Mesendoderm (in vitro differentiated cells): Measurements from ENCODE around the gene SH2D4B.

ENCODE experiments used
- DNase-seq: peaks from one replicate; pipeline ENCODE4 v3.0.0; 2013
- H2AK5ac ChIP-seq: 2 replicates; pipeline ENCODE4 v1.6.1; 2013; ENCODE audit warnings: low read length, inconsistent platforms
- H2BK120ac ChIP-seq: 2 replicates; pipeline ENCODE4 v1.6.1; 2013; ENCODE audit warnings: low read depth, mild to moderate bottlenecking, low read length, moderate library complexity, mixed read lengths
- H2BK15ac ChIP-seq: replicated peaks from 2 replicates; pipeline ENCODE4 v1.6.1; 2013; ENCODE audit warnings: low read depth, mild to moderate bottlenecking, moderate library complexity
- H2BK5ac ChIP-seq: 2 replicates; pipeline ENCODE4 v1.6.1; 2013; ENCODE audit warnings: low read length, inconsistent platforms
- H3K18ac ChIP-seq: 2 replicates; pipeline ENCODE4 v1.6.1; 2013; ENCODE audit warnings: mild to moderate bottlenecking, low read length, mixed read lengths
- H3K23ac ChIP-seq: one replicate; pipeline ENCODE4 v1.6.1; 2013; ENCODE audit warnings: low read length
- H3K27ac ChIP-seq: 2 replicates; pipeline ENCODE4 v1.5.1; 2013; ENCODE audit warnings: low read depth, mild to moderate bottlenecking, inconsistent platforms, low read length, moderate library complexity
- H3K27me3 ChIP-seq: 2 replicates; pipeline ENCODE4 v1.6.1; 2013; ENCODE audit warnings: low read length, control low read depth, mild to moderate bottlenecking, inconsistent platforms; ENCODE audit not compliant: insufficient read depth, poor library complexity
- H3K36me3 ChIP-seq: 2 replicates; pipeline ENCODE4 v1.6.1; 2013; ENCODE audit warnings: low read length, inconsistent platforms; ENCODE audit not compliant: control insufficient read depth, insufficient read depth
- H3K4ac ChIP-seq: one replicate; pipeline ENCODE4 v1.6.1; 2013; ENCODE audit warnings: low read depth, mild to moderate bottlenecking, low read length, moderate library complexity
- H3K4me1 ChIP-seq: 2 replicates; pipeline ENCODE4 v1.6.1; 2013; ENCODE audit warnings: low read depth, low read length, inconsistent platforms; ENCODE audit not compliant: control insufficient read depth
- H3K4me2 ChIP-seq: 2 replicates; pipeline ENCODE4 v1.6.1; 2013; ENCODE audit warnings: low read length
- H3K4me3 ChIP-seq: 2 replicates; pipeline ENCODE4 v1.5.1; 2013; ENCODE audit warnings: mild to moderate bottlenecking, low read length
- H3K56ac ChIP-seq: one replicate; pipeline ENCODE4 v1.6.1; 2013; ENCODE audit warnings: low read length
- H3K79me1 ChIP-seq: 2 replicates; pipeline ENCODE4 v1.6.1; 2013; ENCODE audit warnings: low read length, inconsistent platforms
- H3K79me2 ChIP-seq: 2 replicates; pipeline ENCODE4 v1.6.1; 2013; ENCODE audit warnings: mild to moderate bottlenecking, low read length; ENCODE audit not compliant: control insufficient read depth, insufficient read depth
- H3K9ac ChIP-seq: 2 replicates; pipeline ENCODE4 v1.6.1; 2013; ENCODE audit warnings: low read length, inconsistent platforms
- H4K5ac ChIP-seq: one replicate; pipeline ENCODE4 v1.6.1; 2013; ENCODE audit warnings: low read length
- H4K8ac ChIP-seq: one replicate; pipeline ENCODE4 v1.6.1; 2013; ENCODE audit warnings: low read depth, mild to moderate bottlenecking, control low read depth, low read length, moderate library complexity
- WGBS: extraction: QIAGEN DNeasy Blood & Tissue Kit; methylation state at CpG from one replicate; pipeline ENCODE4 v1.1.7; 2013; ENCODE audit warnings: low lambda C conversion rate, missing lambda C conversion rate; ENCODE audit not compliant: insufficient coverage; ENCODE audit errors: extremely low coverage; 5-methylcytosine and 5-hydroxymethylcytosine counted together

The SH2D4B gene

DNA sequence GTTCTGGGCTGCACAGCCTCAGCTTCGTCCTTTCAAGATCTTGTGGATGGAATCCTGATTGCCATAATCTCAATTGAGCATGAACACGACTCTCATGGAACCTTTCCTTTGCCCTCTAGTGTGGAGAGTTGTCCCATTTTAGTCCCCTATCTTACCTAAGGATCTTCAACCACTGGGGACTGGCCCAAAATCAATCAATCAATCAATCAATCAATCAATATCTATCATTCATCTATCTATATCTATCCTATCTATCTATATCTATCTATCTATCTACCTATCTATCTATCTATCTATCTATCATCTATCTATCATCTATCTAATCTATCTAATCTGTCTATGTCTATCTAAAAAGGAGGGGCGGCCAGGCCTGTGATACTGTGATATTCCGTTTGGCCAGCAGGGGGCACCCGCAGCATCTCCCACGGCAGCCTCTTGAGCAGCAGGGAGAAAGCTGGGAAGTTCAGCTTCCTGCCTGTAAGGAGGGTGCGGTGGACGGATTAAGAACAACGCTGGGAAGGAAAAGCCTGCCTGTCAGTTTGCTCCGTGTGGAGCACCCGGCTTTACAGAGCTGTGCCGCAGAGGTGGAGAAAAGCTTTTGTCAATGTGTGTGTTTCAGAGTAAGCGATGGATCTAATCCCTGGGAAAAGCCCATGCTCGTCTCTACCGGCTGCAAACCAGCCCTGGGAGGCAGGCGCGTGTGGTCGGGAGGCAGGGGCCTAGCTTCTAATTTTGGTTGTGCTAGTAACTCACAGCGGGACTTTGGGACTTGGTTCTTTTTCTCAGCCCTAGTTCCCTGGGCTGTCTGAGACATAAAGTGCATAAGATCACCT lies 124.9 kb downstream of the SH2D4B start:
- H2BK5ac ChIP-seq, result no peak overlapping the region
- no peaks in the 10 kb centered on the region for H3K79me1 ChIP-seq
- peak overlapping the region; percentile 66 for H3K56ac ChIP-seq
- WGBS, result no CpG with 5 or more reads among the region's 19 CpGs
- H3K4ac ChIP-seq, result no peak overlapping the region
- DNase-seq, result peak; percentile 94
- H4K8ac ChIP-seq, result no peak overlapping the region
- no peak overlapping the region for H4K5ac ChIP-seq
- H3K4me3 ChIP-seq, result no peak overlapping the region
- H2AK5ac ChIP-seq, result no peak overlapping the region
- H3K4me1 ChIP-seq, result no peaks in the 10 kb centered on the region
- H3K18ac ChIP-seq, result no peak overlapping the region
- no peaks in the 10 kb centered on the region for H3K36me3 ChIP-seq
- H2BK15ac ChIP-seq, result no peak overlapping the region
- H3K79me2 ChIP-seq, result no peaks in the 10 kb centered on the region
- no peak overlapping the region for H3K23ac ChIP-seq
- peak overlapping the region; percentile 12 for H3K4me2 ChIP-seq
- H2BK120ac ChIP-seq, result no peak overlapping the region
- peak overlapping the region; percentile 54 for H3K9ac ChIP-seq
- H3K27me3 ChIP-seq, result no peaks in the 10 kb centered on the region
- no peak overlapping the region for H3K27ac ChIP-seq

DNA sequence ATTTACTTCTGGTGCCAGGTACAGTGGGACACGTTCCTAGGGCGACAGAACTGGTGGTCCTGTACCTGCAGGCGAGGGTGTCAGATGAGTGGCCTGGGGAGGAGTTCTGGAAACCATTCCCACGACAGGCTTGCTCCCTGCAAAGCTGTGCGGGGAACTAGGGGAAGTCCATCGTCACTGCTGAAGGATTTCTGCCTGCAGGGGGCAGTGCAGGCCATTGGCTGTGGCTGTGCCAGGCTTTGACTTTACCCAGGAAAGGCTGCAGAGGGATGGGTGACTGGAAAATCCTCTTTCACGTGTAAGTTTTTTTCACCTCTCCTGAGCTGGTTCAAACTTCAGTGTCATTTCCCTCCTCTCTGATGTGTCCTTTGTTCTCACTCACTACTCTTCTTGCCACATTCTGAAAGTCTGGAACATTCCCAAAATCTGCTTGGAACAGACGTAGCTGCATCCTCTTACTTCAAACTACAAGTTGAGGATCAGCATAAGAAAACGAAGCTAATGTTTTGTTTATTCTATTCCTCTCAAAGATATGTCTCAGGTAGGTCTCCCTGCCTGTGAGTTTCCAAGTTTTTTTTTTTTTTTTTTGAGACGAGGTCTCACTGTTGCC lies 126.5 kb downstream of the SH2D4B start:
- Histone ChIP-seq H2BK5ac (no peak overlapping the region), H3K27ac (no peak overlapping the region), H3K9ac (no peak overlapping the region), H3K18ac (no peak overlapping the region), H3K4me2 (no peak overlapping the region), H3K23ac (no peak overlapping the region), H2AK5ac (no peak overlapping the region), H2BK15ac (no peak overlapping the region), H2BK120ac (no peak overlapping the region), H4K8ac (no peak overlapping the region), H3K4me1 (no peaks in the 10 kb centered on the region), H3K4me3 (no peak overlapping the region), H3K4ac (no peak overlapping the region), H3K36me3 (no peaks in the 10 kb centered on the region), H3K79me2 (no peaks in the 10 kb centered on the region), H3K56ac (no peak overlapping the region), H3K79me1 (no peaks in the 10 kb centered on the region), H3K27me3 (no peaks in the 10 kb centered on the region), H4K5ac (no peak overlapping the region)
- DNase-seq, result peak; percentile 91
- no CpG with 5 or more reads among the region's 10 CpGs for WGBS

DNA sequence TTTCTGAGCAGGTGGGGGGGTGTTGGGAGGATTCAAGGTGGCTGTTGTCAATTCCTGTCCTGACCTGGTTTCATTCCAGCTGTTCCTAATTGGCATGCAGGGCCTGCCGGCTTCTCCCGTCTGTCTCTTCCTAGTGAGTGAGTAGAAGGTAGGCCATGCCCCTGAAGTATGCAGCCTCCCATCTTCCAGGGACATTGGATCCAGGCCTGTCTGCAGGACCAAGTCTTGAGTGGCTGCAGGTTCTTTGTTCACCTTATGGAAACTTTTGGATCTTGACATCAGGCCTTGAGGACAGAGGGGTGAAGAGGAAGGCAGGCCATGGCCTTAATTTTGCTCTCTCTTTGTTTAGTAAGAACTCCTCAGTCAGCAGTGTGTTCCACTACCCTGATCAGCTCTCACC lies 131.8 kb downstream of the SH2D4B start:
- no peaks in the 10 kb centered on the region for H3K4me1 ChIP-seq
- H2BK5ac ChIP-seq, result no peak overlapping the region
- H2BK15ac ChIP-seq, result no peak overlapping the region
- no peaks in the 10 kb centered on the region for H3K79me2 ChIP-seq
- no peak overlapping the region for H3K4me3 ChIP-seq
- H3K18ac ChIP-seq, result no peak overlapping the region
- no peaks in the 10 kb centered on the region for H3K79me1 ChIP-seq
- no peak overlapping the region for H3K9ac ChIP-seq
- no peak overlapping the region for H4K5ac ChIP-seq
- no peak overlapping the region for H3K56ac ChIP-seq
- H3K4me2 ChIP-seq, result no peak overlapping the region
- H3K27ac ChIP-seq, result no peak overlapping the region
- no peak overlapping the region for H3K23ac ChIP-seq
- no peak overlapping the region for H2BK120ac ChIP-seq
- H4K8ac ChIP-seq, result no peak overlapping the region
- H3K4ac ChIP-seq, result no peak overlapping the region
- no peak for DNase-seq
- no peaks in the 10 kb centered on the region for H3K27me3 ChIP-seq
- no CpG with 5 or more reads among the region's 2 CpGs for WGBS
- no peaks in the 10 kb centered on the region for H3K36me3 ChIP-seq
- H2AK5ac ChIP-seq, result no peak overlapping the region

DNA sequence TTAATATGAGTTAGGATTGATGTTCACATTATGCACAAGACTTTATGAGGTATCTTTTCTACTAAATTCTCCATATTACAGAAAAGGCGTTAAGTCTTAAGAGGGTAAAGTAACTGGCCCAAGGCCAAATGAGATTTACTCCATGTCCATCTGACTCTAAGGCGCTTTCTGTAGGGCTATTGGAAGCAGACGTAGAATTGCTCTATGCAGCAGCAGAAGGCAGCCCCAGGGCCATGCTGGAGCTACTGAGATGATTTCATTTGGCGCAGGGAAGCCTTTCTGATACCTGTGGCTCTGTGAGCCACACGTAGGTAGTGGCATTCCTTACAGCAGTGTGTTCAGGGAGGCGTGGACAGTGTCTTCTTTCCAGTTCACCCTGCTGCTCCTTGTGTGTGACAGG lies 133.1 kb downstream of the SH2D4B start:
- Histone ChIP-seq H3K9ac (no peak overlapping the region), H4K8ac (no peak overlapping the region), H2BK120ac (no peak overlapping the region), H3K4me2 (no peak overlapping the region), H2BK15ac (no peak overlapping the region), H2BK5ac (no peak overlapping the region), H3K4ac (no peak overlapping the region), H3K4me3 (no peak overlapping the region), H3K56ac (no peak overlapping the region), H4K5ac (no peak overlapping the region), H3K23ac (no peak overlapping the region), H3K36me3 (no peaks in the 10 kb centered on the region), H3K27ac (no peak overlapping the region), H3K79me1 (no peaks in the 10 kb centered on the region), H3K27me3 (no peaks in the 10 kb centered on the region), H3K4me1 (no peaks in the 10 kb centered on the region), H3K79me2 (no peaks in the 10 kb centered on the region), H2AK5ac (no peak overlapping the region), H3K18ac (no peak overlapping the region)
- no CpG with 5 or more reads among the region's 6 CpGs for WGBS
- DNase-seq, result no peak

DNA sequence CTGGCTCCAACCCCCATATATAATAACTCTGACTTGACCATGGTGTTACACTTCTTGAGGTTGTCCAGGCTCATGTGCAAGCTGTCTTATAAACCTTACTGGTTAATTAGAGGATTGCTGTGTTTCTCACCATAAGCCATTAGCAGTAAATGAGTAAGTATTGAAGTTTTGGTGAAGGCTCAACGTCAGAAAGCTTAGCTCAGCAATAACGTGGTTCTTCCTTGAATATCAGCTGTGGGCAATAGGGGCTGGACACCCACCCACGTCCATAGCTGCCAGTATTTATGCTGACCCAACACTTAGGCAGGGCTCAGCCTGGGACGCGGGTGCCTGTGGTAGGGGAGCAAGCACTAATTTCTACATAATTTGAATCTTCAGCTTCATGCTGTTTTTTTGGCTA lies 134.1 kb downstream of the SH2D4B start:
- Histone ChIP-seq H2BK120ac (no peak overlapping the region), H4K8ac (no peak overlapping the region), H2BK15ac (no peak overlapping the region), H3K18ac (no peak overlapping the region), H3K79me1 (no peaks in the 10 kb centered on the region), H3K4me3 (no peak overlapping the region), H3K23ac (no peak overlapping the region), H2BK5ac (no peak overlapping the region), H3K4me1 (no peaks in the 10 kb centered on the region), H3K4me2 (no peak overlapping the region), H3K56ac (no peak overlapping the region), H3K27me3 (no peaks in the 10 kb centered on the region), H3K4ac (no peak overlapping the region), H2AK5ac (no peak overlapping the region), H3K79me2 (no peaks in the 10 kb centered on the region), H3K36me3 (no peaks in the 10 kb centered on the region), H3K9ac (no peak overlapping the region), H4K5ac (no peak overlapping the region), H3K27ac (no peak overlapping the region)
- DNase-seq, result no peak
- WGBS, result no CpG with 5 or more reads among the region's 5 CpGs
